CD4-positive, alpha-beta T cell (primary cell): ENCODE results near the gene ATRNL1. TPM values are rescaled to one million over a fixed set of nuclear protein-coding genes. Genes with fewer than 3 reads are reported as not detected.

Experiments used
- ATAC-seq: fragments of 200-7000 bp; cut with Tn5 transposase; one replicate; pipeline ENCODE4 v1.10.0; 2022; ENCODE audit warnings: mild to moderate bottlenecking; ENCODE audit not compliant: poor library complexity
- CTCF ChIA-PET: fragments of 350-600 bp; sonication (Branson Sonifier 250); formaldehyde crosslinking; loops from one replicate; lab custom pipeline; 2021; ENCODE audit warnings: antibody characterized with exemption, inconsistent platforms; lab: Charles Lee
- POLR2A ChIA-PET: fragments of 350-600 bp; sonication (Branson Sonifier 250); formaldehyde crosslinking; loops from one replicate; lab custom pipeline; 2021; ENCODE audit warnings: antibody characterized with exemption, inconsistent platforms; lab: Charles Lee
- DNase-seq, 14 experiments: peaks; one replicate each; pipeline ENCODE4 v3.0.0-alpha.2; 2013 to 2020; ENCODE audit warnings: mixed read lengths in 2 of 14
- H3K27ac ChIP-seq, 2 donors: one replicate each; pipeline versions ENCODE4 v1.5.1 to v1.7.0; 2013; ENCODE audit warnings: low read length in 2 of 2, low read depth in 1 of 2, mild to moderate bottlenecking in 1 of 2
- H3K27me3 ChIP-seq, 2 experiments: 1 replicate in 1 of 2; 2 replicates in 1 of 2; pipeline versions ENCODE4 v1.6.1 to v1.7.0; 2013; ENCODE audit warnings: low read length in 2 of 2, control low read depth in 1 of 2, mild to moderate bottlenecking in 1 of 2, moderate library complexity in 1 of 2; ENCODE audit not compliant: insufficient read depth in 2 of 2, control insufficient read depth in 1 of 2
- H3K36me3 ChIP-seq: one replicate; pipeline ENCODE4 v1.6.1; 2013; ENCODE audit warnings: low read length, control low read depth; ENCODE audit not compliant: insufficient read depth
- H3K4me1 ChIP-seq: one replicate; pipeline ENCODE4 v1.6.1; 2013; ENCODE audit warnings: low read length, control low read depth; ENCODE audit not compliant: insufficient read depth
- H3K4me3 ChIP-seq: one replicate; pipeline ENCODE4 v1.5.1; 2013; ENCODE audit warnings: mild to moderate bottlenecking, low read length, moderate library complexity
- H3K9me3 ChIP-seq, 2 experiments: 1 replicate in 1 of 2; 2 replicates in 1 of 2; pipeline versions ENCODE4 v1.6.1 to v1.7.0; 2013; ENCODE audit warnings: low read length in 2 of 2, mild to moderate bottlenecking in 2 of 2, control low read depth in 1 of 2, moderate library complexity in 1 of 2; ENCODE audit not compliant: control insufficient read depth in 1 of 2, insufficient read depth in 1 of 2
- H3K27ac Mint-ChIP-seq: one replicate; pipeline ENCODE4 v1.8.0; 2020; ENCODE audit warnings: mixed read lengths
- H3K27me3 Mint-ChIP-seq: one replicate; pipeline ENCODE4 v1.8.0; 2021; ENCODE audit warnings: mixed read lengths
- H3K36me3 Mint-ChIP-seq: one replicate; pipeline ENCODE4 v1.8.0; 2021; ENCODE audit warnings: low read depth, mixed read lengths
- H3K4me1 Mint-ChIP-seq: one replicate; pipeline ENCODE4 v1.8.0; 2021; ENCODE audit warnings: low read depth, mixed read lengths
- H3K4me3 Mint-ChIP-seq: one replicate; pipeline ENCODE4 v1.8.0; 2020; ENCODE audit warnings: mild to moderate bottlenecking, mixed read lengths
- H3K9me3 Mint-ChIP-seq: one replicate; pipeline ENCODE4 v1.8.0; 2020; ENCODE audit warnings: mixed read lengths
- intact Hi-C, 2 experiments: fragments of 100-400 bp; cut with DNase I in 1 of 2; cut with micrococcal nuclease in 1 of 2; formaldehyde crosslinking; loops; one replicate each; pipeline versions ENCODE4 v1.15.1 to v1.9.0; 2023 to 2025; cut with DNase I, micrococcal nuclease
- total RNA-seq, 174 experiments: library from RNA in 2 of 174; stranded (reverse) in 2 of 174; gene quantifications; one replicate each; pipeline ENCODE4 v1.2.3 and lab custom pipeline; 2021 to 2026
- TF ChIP-seq, protein P1 (sequence below): fragments of 200-600 bp; IDR thresholded peaks from one replicate; pipeline ENCODE4 v1.8.0; 2022; ENCODE audit warnings: antibody characterized with exemption, mild to moderate bottlenecking

The ATRNL1 gene
- total RNA-seq, 2 experiments from 2014 or later, result not detected

DNA sequence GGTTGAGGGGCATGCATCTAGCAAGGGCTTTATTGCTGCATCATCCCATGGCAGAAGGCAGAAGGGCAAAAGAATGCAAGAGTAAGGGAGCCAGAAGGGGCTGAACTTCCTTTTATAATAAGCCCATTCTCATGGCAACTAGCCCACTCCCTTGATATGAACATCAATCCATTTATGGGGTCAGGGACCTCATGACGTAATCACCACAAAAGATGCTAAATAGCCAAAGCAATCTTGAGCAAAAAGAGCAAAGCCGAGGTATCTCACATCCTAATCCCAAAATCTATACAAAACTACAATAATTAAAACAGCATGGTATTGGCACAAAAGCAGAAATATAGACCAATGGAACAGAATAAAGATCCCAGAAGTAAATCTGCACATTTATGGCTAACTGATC, 499.9 kb downstream of the ATRNL1 start:
- Mint-ChIP-seq H3K4me3 (no peak overlapping the region), H3K36me3 (no peaks in the 10 kb centered on the region), H3K27me3 (no peaks in the 10 kb centered on the region), H3K4me1 (no peaks in the 10 kb centered on the region), H3K9me3 (peaks cover 14% of the 10 kb centered on the region), H3K27ac (no peak overlapping the region)
- Histone ChIP-seq H3K27me3 (no peaks in the 10 kb centered on the region), H3K4me1 (no peaks in the 10 kb centered on the region), H3K36me3 (no peaks in the 10 kb centered on the region), H3K4me3 (no peak overlapping the region), H3K27ac (no peak overlapping the region), H3K9me3 (peaks cover 0 to 11% of the 10 kb centered on the region in 2 experiments)
- CTCF ChIA-PET, result no interaction called here
- TF ChIP-seq, protein P1, sequence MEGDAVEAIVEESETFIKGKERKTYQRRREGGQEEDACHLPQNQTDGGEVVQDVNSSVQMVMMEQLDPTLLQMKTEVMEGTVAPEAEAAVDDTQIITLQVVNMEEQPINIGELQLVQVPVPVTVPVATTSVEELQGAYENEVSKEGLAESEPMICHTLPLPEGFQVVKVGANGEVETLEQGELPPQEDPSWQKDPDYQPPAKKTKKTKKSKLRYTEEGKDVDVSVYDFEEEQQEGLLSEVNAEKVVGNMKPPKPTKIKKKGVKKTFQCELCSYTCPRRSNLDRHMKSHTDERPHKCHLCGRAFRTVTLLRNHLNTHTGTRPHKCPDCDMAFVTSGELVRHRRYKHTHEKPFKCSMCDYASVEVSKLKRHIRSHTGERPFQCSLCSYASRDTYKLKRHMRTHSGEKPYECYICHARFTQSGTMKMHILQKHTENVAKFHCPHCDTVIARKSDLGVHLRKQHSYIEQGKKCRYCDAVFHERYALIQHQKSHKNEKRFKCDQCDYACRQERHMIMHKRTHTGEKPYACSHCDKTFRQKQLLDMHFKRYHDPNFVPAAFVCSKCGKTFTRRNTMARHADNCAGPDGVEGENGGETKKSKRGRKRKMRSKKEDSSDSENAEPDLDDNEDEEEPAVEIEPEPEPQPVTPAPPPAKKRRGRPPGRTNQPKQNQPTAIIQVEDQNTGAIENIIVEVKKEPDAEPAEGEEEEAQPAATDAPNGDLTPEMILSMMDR, result no peak
- DNase-seq, result no peak
- no peak for ATAC-seq
- POLR2A ChIA-PET, result no interaction called here
- intact Hi-C loops, result no loop called here

DNA sequence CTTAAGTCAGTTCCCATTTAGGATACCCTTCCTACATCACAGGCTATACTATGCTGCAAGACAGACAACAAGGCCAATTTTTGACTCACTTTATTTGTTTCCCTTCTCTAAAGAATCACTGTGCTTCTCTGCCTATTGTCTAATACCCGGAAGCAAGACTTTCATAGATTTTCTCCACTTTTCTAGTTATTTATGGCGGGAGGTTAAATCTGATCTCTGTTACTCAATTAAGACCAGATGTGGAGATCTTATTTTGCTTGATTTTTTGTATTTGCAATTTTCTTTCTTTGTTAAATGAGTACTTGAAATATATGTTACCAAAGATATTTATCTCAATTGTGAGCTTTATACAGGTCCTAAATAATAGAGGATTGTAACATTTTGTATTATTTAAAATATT, 511.5 kb downstream of the ATRNL1 start:
- no peak overlapping the region for H3K4me3 Mint-ChIP-seq
- Histone ChIP-seq H3K27me3 (no peaks in the 10 kb centered on the region), H3K9me3 (no peaks in the 10 kb centered on the region), H3K4me1 (no peaks in the 10 kb centered on the region), H3K27ac (no peak overlapping the region), H3K36me3 (no peaks in the 10 kb centered on the region), H3K4me3 (no peak overlapping the region)
- ATAC-seq (no peak), DNase-seq (no peak)
- no peaks in the 10 kb centered on the region for H3K27me3 Mint-ChIP-seq
- POLR2A ChIA-PET, result no interaction called here
- TF ChIP-seq, protein P1, result no peak
- H3K36me3 Mint-ChIP-seq, result no peaks in the 10 kb centered on the region
- H3K27ac Mint-ChIP-seq, result no peak overlapping the region
- intact Hi-C loops, result no loop called here
- CTCF ChIA-PET, result no interaction called here
- no peaks in the 10 kb centered on the region for H3K4me1 Mint-ChIP-seq
- no peaks in the 10 kb centered on the region for H3K9me3 Mint-ChIP-seq

DNA sequence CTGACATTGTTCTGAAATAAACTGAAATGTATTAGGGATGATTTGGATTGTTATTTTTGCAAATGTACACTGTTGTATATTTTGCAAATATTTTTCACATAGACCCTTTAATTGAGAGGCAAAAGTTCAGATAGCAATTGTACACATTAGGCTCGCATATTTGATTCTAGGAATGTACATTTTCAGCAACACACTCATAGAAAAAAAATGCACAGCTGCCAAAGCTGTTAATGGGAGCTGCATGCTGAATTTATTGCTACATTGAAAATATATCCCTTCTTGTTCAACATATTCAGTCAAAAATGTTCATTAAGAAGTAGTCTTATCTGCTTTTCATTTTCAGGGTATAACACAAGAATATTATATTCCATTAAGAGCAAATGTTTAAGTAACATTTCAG, 512.9 kb downstream of the ATRNL1 start:
- Mint-ChIP-seq H3K9me3 (no peaks in the 10 kb centered on the region), H3K4me3 (no peak overlapping the region), H3K27ac (no peak overlapping the region), H3K4me1 (no peaks in the 10 kb centered on the region), H3K27me3 (no peaks in the 10 kb centered on the region), H3K36me3 (no peaks in the 10 kb centered on the region)
- Histone ChIP-seq H3K9me3 (no peaks in the 10 kb centered on the region), H3K4me3 (no peak overlapping the region), H3K4me1 (no peaks in the 10 kb centered on the region), H3K27ac (no peak overlapping the region), H3K36me3 (no peaks in the 10 kb centered on the region), H3K27me3 (no peaks in the 10 kb centered on the region)
- DNase-seq, result no peak
- POLR2A ChIA-PET, result no interaction called here
- TF ChIP-seq, protein P1, result no peak
- CTCF ChIA-PET, result no interaction called here
- no peak for ATAC-seq
- intact Hi-C loops, result no loop called here
